Hippocampal formation (tissue), 2 donors: ENCODE measurements around the gene CDH2.

Source experiments
- DNase-seq, 2 donors: peaks; one replicate each; lab custom pipeline; 2025; lab: John Stamatoyannopoulos, UW

CDH2 gene

DNA sequence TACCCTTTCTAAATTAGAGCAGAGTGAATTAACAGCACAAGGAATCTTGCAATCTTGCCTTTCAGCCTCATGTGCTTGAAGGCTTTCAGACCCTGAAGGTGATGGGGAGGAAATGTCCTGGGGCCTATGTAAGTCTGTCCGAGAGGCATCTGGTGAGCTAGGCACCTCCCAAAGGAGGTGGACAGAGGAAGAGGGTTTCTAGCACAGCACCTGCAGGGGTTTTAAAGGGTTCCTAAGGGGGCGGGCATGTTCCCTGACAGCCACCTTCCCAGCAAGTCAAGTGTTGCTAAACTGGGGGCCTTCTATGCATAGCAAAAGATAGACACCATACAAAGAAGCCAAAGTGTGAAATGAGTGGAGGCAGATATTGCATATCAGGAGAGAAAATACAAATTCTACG, 88.5 kb downstream of the CDH2 start:
- no peak for DNase-seq

GRCh38 chr18:28086670-28087552, 90.0 kb downstream of the CDH2 start:
- peak in 1 of 2 donors; percentile 82 for DNase-seq

DNA sequence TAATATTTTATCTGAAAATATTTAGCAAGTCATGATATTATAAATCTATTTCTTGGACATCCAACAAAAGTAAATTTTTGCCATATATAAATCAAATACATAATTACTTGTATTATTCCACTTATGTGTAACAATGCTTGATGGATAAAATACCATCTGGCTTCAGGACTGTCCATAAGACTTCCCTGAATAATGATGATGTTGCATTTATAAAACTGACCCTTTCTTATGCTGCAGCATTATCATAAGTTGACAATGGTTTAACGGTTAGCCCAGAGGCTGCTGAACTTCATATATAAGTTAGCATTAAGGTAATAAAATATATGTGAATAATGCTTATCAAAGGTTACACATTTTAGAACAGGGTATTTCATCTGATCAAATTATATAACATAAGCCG, 95.4 kb downstream of the CDH2 start:
- no peak for DNase-seq

- no peak for DNase-seq
Observed at GRCh38 chr18:28080876-28081300, 96.0 kb downstream of the CDH2 start.

- no peak for DNase-seq
Observed at GRCh38 chr18:28079883-28080282, 97.0 kb downstream of the CDH2 start.

GRCh38 chr18:28078849-28079248, 98.1 kb downstream of the CDH2 start:
- no peak for DNase-seq

GRCh38 chr18:28078298-28078697, 98.6 kb downstream of the CDH2 start:
- no peak for DNase-seq

DNA sequence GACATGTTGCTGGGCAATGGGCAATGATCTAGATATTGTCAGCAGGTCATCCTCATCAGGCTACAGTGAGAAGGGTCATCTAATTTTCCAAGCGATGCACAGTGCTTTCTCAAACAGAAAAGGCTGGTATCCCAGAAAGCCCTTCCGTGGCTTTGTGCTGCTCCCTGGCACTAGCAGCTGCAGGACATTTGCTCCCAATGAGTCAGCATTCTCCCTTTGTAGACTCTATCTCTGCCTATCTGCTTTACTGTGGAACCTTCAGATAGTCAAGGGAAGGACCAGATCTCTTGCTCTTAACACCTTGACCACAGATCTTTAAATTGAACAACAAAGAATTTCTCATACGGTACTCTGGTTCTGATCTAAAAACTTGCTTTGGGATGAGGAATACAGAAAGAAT, 101.4 kb downstream of the CDH2 start:
- DNase-seq, result no peak

DNA sequence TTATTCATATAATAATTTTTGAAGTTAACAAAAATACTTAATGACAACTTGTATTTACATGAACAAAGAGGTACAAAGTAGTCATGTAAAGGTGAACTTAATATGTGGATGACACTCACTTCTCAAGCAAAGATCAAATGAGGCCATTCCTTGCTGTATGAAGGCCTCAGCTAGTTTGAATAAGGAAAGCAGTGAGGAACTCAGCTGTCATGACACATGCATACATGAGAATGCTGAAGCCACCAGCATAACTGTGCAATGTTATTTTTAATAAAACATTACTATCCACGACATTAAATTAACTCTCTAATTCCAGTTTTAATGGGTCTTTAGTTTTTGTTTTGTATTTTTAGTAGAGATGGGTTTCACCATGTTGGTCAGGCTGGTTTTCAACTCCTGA, 102.9 kb downstream of the CDH2 start:
- no peak for DNase-seq

GRCh38 chr18:28073658-28074057, 103.3 kb downstream of the CDH2 start:
- DNase-seq, result no peak

DNA sequence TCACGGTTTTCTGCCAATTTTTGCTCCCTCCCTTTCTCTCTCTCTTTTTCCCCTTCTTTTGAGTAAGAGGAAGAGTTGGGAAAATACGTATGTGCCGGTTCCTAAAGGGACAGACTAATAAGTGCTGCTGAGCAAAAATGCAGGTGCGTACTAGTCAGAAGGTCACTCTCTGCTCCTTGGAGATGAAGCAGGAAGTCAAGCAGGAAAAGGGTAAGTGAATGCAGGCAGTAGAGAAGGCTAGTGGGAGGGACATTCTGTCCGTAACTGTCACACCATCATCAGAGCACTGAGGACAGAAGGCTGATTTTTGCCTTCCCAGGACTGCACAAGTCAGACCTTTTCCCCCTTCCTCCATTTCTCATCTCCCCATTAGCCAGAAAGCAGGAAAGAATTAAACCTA, 105.7 kb downstream of the CDH2 start:
- DNase-seq, result no peak

- DNase-seq, result no peak
Observed at GRCh38 chr18:28068207-28068606, 108.7 kb downstream of the CDH2 start.

DNA sequence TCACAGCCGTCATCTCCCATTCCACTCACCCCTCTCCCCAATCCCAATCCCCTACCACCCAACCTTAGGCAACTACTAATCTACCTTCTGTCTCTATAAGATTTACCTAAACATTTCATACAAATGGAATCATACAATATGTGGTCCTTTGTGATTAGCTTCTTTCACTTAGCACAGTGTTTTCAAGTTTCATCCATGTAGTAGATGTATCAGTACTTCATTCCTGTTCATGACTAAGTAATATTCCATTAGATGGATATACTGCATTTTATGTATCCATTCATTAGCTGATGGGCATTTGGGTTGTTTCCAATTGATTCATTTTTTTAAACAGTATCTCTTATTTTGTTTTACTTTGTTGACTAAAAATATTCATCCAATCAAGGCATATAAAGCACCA, 109.6 kb downstream of the CDH2 start:
- DNase-seq, result no peak

DNA sequence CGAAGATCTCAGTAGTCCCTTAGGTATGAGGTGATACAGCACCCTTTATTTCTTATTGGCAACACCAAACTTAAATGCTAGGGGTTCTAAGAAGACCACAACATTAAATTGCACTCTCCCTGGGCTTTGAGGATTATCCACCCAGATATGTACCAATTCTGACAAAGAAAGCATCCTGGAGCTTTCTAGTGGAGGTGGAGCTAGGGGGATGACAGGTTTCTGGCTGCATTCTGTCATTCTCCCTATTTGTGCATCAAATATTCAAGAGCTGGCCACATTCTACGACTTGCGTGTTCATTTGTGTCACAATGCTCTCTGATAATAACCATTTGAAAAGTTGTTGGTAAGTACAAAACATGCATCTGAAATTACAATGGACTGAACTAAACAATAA, 111.1 kb downstream of the CDH2 start:
- no peak for DNase-seq

DNA sequence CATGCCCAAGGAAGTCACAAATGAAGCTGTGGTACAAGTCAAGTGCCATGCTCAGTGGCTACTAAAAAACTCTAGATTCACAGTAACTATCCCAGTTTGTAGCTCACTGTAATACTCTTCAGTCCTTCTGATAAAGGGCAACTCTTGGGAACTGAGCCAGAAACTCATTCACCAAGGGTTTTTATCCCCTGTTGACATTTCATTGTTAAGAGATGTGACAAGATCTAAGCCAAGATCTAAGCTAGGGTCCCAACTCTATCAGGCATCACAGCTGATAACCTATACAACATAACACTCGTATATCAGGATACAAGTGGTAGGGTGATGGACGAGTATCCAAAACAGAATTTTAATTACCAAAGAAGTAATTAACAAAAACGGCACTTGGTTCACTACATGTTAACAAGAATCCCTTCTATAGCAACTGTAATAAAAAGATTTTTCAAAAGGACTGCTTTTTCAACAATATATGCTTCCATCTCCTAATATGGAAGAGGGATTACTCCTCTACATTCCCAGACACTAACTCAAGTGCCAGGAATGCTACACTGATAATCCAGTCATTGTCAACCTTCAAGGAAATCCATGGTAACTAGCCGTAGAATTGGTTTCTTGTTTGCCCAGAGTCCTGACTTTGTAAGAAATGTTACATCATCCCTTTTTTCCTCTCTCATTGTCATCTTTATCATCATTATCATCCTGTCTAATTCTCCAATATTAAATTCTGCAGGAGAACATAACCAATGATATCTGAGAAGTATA, 111.7 kb downstream of the CDH2 start:
- DNase-seq, result no peak

DNA sequence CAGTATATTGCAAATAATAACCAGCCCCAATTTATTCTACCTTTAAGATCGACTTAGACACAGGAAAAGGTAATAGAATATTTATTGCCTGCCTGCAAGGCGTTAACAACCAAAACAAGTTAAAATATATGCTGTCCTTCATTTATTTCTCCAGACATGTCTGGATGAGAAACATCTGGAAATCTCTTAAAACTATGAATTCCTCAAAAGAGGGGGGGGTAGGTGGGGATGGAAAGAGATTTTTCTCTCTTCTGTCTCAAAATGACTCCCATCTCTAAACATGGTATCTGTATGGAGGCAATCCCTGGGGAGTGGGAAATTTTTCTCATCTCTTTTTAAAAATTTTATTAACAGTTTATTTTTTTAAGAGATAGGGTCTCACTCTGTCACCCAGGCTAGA, 113.0 kb downstream of the CDH2 start:
- no peak for DNase-seq

- no peak for DNase-seq
Observed at GRCh38 chr18:28063271-28063761, 113.6 kb downstream of the CDH2 start.

GRCh38 chr18:28062443-28062842, 114.5 kb downstream of the CDH2 start:
- DNase-seq, result no peak

- no peak for DNase-seq
Observed at GRCh38 chr18:28059861-28060260, 117.1 kb downstream of the CDH2 start.

DNA sequence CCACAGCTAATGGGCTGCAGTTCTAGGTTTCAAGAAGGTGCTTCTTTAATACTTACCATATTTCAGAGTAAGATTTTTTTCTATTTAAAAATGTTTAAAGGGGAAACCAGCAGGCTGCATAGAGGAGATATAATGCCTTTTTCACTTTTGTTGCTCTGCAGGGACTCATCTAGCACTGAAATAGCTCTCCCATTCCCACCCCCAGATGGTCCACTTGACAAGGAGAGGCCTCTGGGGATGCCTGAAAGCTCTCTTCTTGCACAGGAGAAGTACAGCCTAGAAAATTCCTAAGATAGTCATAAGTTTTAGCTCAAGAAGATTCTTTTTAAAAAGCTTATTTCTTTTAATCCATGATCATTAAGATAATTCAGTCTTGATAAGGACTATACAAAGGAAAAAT, 126.4 kb downstream of the CDH2 start:
- no peak for DNase-seq

DNA sequence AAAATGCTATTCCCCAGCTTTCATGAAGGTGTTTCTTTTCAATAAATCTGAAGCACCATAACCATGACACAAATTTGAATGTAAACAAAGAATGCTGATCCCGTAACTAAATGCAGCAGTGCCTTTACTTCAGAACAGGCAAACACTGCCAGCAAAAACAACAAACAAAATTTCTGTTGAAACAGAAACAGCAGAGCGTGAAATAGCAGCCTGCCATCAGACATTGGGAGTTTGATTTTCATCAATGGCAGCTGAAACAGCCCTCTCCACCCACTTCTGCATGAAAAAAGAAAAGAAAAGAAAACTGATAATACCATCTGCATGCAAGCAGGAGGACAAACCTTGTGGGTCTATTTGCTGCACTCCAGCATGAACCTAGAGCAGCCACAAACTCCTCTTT, 128.3 kb downstream of the CDH2 start:
- no peak for DNase-seq

GRCh38 chr18:28045880-28046279, 131.1 kb downstream of the CDH2 start:
- no peak for DNase-seq

DNA sequence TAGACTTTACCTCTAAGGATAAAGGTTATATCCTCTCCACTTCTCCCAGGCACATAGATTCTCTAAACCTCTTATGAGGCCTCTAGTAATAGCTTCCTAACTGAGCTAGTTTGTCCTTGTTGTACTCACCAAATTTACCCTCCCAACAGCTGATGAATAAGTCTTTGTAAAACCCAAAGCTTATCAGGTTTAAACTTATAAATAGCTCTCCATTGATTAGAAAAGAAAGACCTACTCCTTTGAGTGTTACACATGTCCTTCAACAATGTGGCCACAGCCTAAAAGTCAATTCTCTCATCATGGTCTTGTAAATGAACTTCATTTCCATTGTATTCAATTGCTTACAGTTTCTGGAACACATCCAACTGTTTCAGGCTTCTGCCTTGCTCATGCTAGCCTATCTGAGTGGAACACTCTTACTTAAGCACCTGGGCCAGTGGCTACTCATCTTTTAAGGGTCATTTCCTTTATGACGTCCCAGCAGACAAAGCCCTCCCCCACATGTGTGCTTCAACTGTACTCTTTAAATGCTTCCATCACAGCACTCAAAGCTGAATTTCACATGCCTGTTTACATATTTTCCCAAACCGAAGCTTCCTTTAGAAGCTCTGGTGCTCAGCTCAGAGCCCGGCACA, 131.6 kb downstream of the CDH2 start:
- DNase-seq, result no peak
